ENCODE measurements around the gene CUL4B. TPM values are rescaled to one million over a fixed set of nuclear protein-coding genes. Genes with fewer than 3 reads are reported as not detected.
"Not testable (repeated sequence)": the region's sequence is repeated elsewhere in the genome, so short reads cannot be mapped to it uniquely, and the experiment has no call there.

The CUL4B gene
- polyA plus RNA-seq, 3 donors, result 67.6 to 81.0 (median 69.1) TPM

- DNase-seq (ENCODE audit: low read depth in 3 of 3, low spot score in 2 of 3), result no peak
Observed at GRCh38 chrX:120534413-120535205, 26.2 kb downstream of the CUL4B start.

GRCh38 chrX:120522820-120523219 lies 37.9 kb downstream of the CUL4B start:
- no peak for DNase-seq (ENCODE audit: low read depth in 3 of 3, low spot score in 2 of 3)

DNA sequence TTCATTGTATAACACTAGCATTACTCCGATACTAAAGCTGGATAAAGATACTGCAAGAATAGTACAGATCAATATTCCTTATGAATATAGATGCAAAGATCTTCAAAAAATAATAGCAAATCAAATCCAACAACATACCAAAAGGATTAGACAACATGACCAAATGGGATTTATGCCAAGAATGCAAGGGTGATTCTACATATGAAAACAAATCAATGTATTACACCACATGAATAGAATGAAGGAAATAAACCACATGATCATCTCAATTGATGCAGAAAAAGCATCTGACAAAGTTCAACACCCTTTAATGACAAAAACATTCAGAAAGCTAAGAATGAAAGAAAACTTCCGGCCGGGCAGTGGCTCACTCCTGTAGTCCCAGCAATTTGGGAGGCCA lies 42.8 kb downstream of the CUL4B start:
- DNase-seq (ENCODE audit: low read depth in 3 of 3, low spot score in 2 of 3), result no peak

DNA sequence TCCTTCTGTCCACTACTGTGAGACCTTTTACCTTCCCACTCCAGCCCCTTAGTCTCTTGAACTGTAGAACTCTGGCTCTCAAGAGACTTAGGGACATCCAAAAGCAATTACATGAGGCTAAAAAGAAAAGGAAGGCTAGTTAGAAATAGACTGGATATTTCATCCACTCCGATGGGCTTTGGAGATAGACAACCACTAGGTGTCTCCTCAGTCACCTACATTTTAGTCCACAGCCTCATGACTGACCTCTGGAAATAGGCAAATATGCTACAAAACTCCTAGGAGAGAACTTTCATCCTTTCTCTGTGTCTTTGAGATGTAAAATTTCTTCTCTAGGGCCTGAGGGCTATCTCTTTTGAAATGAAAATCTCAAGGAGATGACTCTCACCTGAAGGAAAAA lies 46.5 kb downstream of the CUL4B start:
- DNase-seq (ENCODE audit: low read depth in 3 of 3, low spot score in 2 of 3), result no peak

DNA sequence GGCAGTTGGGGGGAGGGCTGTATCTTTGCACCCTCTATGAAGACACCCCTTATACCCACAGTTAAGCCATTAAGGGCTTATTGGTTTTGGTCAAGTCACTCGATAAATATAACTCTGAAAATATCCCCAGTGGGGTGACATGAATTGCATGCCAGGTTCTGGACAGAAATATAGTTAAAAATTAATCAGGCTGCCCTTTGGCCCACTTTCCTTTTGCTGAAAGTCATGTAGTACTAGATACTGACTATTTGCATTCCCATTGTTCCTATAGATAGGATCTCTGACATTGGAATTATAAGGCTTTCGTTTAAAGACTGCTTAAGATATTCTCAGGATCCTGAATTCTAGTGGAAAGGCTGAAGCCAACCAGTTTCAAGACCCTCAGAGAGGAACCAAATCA lies 48.1 kb downstream of the CUL4B start:
- DNase-seq (ENCODE audit: low read depth in 3 of 3, low spot score in 2 of 3), result no peak

- DNase-seq (ENCODE audit: low read depth in 3 of 3, low spot score in 2 of 3), result no peak
Observed at GRCh38 chrX:120512222-120512621, 48.5 kb downstream of the CUL4B start.

DNA sequence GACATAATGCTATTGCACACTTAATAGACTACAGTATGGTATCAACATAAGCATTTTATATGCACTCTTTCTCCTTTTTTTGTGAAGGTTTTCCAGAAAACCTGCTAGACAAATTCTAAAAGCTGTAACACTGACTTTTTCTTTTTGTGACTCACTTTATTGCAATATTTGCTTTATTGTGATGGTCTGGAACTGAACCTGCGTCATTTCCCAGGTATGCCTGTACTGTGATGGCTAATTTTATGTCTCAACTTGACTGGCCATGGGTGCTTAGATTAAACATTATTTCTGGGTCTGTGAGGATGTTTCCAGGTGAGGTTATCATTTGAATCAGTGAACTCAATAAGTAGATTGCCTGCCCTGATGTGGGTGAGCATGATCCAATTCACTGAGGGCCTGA lies 56.2 kb downstream of the CUL4B start:
- no peak for DNase-seq (ENCODE audit: low read depth in 3 of 3, low spot score in 2 of 3)

- DNase-seq (ENCODE audit: low read depth in 3 of 3, low spot score in 2 of 3), result no peak
Observed at GRCh38 chrX:120499301-120500072, 61.3 kb downstream of the CUL4B start.

DNA sequence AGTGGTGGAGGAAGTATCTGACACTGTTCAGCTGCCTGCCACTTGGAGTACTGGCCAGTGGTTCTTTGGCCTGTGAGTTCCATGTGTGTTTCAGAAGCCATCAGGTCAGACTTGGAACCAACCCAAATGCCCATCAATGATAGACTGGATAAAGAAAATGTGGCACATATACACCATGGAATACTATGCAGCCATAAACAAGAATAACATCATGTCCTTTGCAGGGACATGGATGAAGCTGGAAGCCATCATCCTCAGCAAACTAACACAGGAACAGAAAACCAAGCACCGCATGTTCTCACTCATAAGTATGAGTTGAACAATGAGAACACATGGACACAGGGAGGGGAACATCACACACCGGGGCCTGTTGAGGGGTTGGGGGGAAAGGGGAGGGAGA lies 70.6 kb downstream of the CUL4B start:
- DNase-seq (ENCODE audit: low read depth in 3 of 3, low spot score in 2 of 3), result not testable (repeated sequence)

- DNase-seq (ENCODE audit: low read depth in 3 of 3, low spot score in 2 of 3), result no peak
Observed at GRCh38 chrX:120486786-120487185, 74.0 kb downstream of the CUL4B start.

DNA sequence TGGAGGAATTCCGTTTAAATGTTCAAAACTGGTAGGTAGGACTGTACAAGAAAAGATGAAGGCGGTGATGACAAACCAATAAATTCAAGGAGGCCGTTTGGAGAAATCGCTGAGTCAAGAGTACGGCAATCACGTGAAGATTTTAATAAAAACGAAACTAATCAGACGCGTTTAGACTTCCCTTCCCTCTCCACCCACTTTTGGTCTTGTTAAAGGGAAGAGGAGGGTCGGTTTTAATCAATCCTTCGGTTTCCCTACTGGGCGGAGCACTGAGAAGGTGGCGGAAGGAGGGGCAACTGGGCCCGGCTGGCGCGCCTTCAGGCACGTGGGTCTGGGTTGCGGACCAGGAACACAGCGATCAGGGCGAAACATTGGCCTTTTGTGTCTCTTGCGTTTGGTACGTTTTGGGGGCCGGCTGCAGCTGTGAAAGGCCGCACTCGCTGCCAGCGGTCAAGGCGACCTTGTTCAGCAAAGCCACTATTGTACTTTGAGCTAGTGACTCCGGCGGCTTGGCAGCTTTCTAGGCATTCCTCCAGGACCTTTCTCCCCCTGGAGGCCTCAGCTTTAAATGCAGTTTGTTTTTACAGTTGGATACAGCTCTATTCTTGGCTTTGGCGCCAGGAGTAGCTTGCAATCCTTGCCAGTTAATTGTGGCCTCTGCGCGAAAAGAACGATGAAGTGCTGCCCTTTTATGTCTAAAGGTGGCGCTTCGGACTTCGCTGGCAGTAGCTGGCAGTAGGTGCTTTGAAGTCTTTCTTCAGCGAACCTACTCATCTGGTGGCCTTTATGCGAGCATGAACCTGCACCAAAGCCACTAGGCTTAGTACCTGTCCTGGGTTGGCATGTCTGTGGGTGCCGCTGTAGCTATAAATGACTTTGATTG lies 74.9 kb downstream of the CUL4B start:
- peak; percentile 45 to 57 (median 54) for DNase-seq (ENCODE audit: low read depth in 3 of 3, low spot score in 2 of 3)

- DNase-seq (ENCODE audit: low read depth in 3 of 3, low spot score in 2 of 3), result no peak
Observed at GRCh38 chrX:120485315-120485637, 75.5 kb downstream of the CUL4B start.

GRCh38 chrX:120477453-120477852 lies 83.3 kb downstream of the CUL4B start:
- no peak for DNase-seq (ENCODE audit: low read depth in 3 of 3, low spot score in 2 of 3)

- DNase-seq (ENCODE audit: low read depth in 3 of 3, low spot score in 2 of 3), result no peak
Observed at GRCh38 chrX:120476714-120477113, 84.0 kb downstream of the CUL4B start.

- DNase-seq (ENCODE audit: low read depth in 3 of 3, low spot score in 2 of 3), result not testable (repeated sequence)
Observed at GRCh38 chrX:120475447-120475846, 85.3 kb downstream of the CUL4B start.

Other genes with a start within 250 kb of the CUL4B start
- under 1 TPM; 0.33 to 0.76 (median 0.41) TPM for gene TMEM255A, start 249.5 kb downstream of the CUL4B start, polyA plus RNA-seq (ENCODE audit: insufficient read length in 3 of 3)
- gene ATP1B4, start 198.9 kb downstream of the CUL4B start, polyA plus RNA-seq (ENCODE audit: insufficient read length in 3 of 3), result not detected
- gene LAMP2, start 91.7 kb downstream of the CUL4B start, polyA plus RNA-seq (ENCODE audit: insufficient read length in 3 of 3), result 100 to 1,000 TPM; 165 to 171 (median 166) TPM
- gene MCTS1, start 43.1 kb upstream of the CUL4B start, polyA plus RNA-seq (ENCODE audit: insufficient read length in 3 of 3), result 10 to 100 TPM; 51.8 to 53.4 (median 52.8) TPM
- 10 to 100 TPM; 37.5 to 37.8 (median 37.6) TPM for gene C1GALT1C1, start 69.1 kb upstream of the CUL4B start, polyA plus RNA-seq (ENCODE audit: insufficient read length in 3 of 3)